GM12873 (cell line): ENCODE data around the gene LRRC17.

Experiments
- CTCF ChIP-seq: IDR thresholded peaks from 2 replicates; pipeline ENCODE4 v1.5.1; 2012; ENCODE audit warnings: low read depth, mild to moderate bottlenecking, moderate library complexity, low read length, control low read depth; ENCODE audit not compliant: insufficient read depth; ENCODE audit errors: missing control alignments

Gene LRRC17

GRCh38 chr7:102890971-102891692 lies 21.7 kb upstream of the LRRC17 start:
- TF ChIP-seq CTCF, result no peak

- TF ChIP-seq CTCF, result no peak
These were observed 21.0 kb upstream of the LRRC17 start for GRCh38 chr7:102891693-102892261.

GRCh38 chr7:102892631-102893278 lies 20.0 kb upstream of the LRRC17 start:
- TF ChIP-seq CTCF, result no peak

- no peak for TF ChIP-seq CTCF
These were observed 17.2 kb upstream of the LRRC17 start for GRCh38 chr7:102895602-102896001.

- TF ChIP-seq CTCF, result no peak
These were observed 16.2 kb upstream of the LRRC17 start for GRCh38 chr7:102896585-102896984.

GRCh38 chr7:102897211-102897631 lies 15.6 kb upstream of the LRRC17 start:
- TF ChIP-seq CTCF, result no peak

GRCh38 chr7:102897856-102898531 lies 14.8 kb upstream of the LRRC17 start:
- TF ChIP-seq CTCF, result no peak
